ENCODE data around the gene DPP10.
"Not testable (repeated sequence)": the region's sequence is repeated elsewhere in the genome, so short reads cannot be mapped to it uniquely, and the experiment has no call there.

Gene DPP10

GRCh38 chr2:115314119-115314518, 871.7 kb downstream of the DPP10 start:
- no peak for FAIRE-seq

DNA sequence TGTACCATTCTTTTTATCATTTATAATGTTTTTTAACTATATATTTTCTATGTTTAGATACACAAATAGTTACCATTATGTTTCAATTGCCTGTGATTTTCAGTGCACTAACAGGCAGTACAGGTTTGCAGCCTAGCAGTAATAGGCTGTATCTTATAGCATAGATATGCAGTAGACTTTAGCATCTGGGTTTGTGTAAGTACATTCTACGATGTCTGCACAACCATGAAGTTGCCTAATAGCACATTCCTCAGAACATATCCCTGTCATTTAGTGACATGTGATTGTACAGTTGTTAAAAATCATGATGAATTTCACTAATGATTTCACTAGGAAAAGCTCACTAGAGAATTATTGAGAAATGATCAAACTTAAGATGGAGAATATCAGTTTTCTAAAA, 884.6 kb downstream of the DPP10 start:
- FAIRE-seq = no peak

DNA sequence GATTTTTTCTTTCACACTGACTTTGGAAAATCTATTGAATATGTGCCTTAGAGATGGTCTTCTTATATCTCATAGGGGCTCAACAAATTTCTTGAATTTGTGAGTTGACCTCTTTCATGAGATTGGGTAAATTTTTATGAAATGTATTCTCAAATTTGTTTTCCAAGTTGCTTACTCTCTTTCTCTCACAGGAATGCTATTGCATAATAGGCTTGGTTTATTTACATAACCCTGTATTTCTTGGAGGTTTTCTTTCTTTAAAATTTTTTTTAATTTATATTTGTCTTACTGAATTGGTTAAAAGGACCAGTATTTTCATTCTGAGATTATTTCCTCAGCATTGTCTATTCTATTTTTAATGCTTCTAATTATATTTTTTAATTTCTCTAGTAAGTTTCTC, 917.1 kb downstream of the DPP10 start:
- no peak for FAIRE-seq

DNA sequence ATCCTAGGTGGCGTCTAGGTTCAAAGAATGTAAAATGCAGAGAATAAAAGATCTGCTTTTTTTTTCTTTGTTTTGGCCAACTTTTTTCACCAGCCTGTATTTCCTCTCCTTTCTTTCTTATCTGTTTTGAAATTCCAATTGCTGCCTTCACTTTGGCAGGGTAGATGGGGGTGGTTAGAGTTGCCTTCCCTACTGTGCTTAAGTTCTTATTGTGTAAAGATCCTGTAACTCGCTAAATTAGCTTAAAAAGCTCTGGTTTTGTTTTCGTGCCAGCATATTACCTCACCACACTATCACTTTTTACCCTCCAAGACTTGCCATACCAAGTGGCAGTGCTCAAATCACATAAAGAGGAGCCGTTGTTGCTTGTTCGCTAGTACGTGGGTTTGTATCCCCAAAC, 921.7 kb downstream of the DPP10 start:
- no peak for FAIRE-seq

DNA sequence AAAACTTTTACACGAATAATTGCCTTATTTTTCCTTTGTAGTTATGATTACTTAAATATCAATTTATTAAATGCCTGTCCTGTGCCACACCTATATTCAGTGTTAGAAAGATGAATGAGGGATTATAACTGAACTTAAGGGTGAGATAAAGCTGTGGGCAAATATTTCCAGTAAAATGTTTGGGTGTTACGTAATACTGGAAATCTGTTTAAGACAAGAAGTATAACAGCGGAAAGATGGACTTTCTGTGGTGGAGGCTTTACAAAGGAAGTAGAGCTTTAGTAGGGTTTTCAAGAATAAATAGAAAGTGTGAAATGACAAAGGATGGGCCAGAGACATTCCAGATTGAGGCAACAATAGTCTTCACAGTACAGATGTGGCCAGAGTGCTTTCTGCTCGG, 927.0 kb downstream of the DPP10 start:
- no peak for FAIRE-seq

DNA sequence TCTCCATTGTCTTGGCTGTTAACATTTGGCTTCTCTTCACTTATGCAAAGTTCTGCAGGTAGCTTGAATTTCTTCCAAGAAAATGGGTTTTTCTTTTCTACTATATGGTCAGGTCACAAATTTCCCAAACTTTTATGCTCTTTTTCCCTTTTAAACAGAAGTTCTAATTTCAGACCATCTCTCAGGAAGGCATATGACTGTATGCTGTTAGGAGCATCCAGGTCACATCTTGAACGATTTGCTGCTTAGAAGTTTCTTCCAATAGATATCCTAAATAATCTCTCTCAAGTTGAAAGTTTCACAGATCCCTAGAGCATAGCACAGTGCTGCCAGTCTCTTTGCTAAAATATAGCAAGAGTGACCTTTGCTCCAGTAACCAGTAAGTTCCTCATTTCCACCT, 932.5 kb downstream of the DPP10 start:
- no peak for FAIRE-seq

DNA sequence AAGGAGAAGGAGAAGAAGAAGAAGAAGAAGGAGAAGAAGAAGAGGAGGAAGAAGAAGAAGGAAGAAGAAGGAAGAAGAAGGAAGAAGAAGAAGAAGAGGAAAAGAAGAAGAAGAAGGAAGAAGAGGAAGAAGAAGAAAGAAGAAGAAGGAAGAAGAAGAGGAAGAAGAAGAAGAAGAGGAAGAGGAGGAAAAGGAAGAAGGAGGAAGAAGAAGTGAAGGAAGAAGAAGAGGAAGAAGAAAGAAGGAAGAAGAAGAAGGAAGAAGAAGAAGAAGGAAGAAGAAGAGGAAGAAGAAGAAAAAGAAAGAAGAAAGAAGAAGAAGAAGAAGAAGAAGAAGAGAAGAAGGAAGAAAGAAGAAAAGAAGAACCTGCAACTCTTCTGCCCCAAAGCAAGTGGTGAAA, 942.0 kb downstream of the DPP10 start:
- FAIRE-seq = no peak

DNA sequence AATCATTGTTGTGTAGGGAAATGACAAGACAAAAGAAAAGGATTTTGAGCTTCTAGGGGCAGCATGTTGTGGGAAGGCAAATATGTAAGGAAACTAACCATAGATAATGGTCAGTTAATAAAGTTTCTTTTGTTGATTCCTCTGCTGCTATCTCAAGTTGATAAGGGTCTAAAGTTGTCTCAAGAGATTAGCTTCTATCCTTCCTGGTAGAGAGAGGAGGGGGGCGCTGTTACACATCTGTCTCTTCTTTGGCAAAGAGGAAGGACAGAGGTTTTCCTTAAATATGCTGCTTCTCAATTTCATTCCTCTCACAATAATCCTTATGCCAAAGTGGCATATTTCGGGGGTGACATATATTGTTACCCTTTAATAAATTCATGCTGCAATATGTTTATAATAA, 944.0 kb downstream of the DPP10 start:
- FAIRE-seq = no peak

DNA sequence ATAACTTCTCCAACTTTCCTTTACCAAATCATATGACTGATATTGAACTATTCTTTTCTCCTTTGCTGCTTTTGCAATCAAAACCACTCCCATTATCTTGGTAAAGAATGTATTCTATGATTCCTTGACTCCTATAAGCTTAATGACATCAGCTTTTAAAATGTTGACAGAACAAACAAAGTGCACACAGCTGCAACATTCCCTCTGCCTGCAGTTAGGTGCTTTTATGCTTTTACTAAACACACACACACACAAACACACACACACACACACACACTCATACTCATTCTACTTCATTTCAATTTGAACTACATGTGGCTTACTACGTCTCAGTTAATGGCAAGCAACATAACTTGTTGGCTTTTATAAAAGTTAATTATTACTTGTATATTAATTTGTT, 946.6 kb downstream of the DPP10 start:
- no peak for FAIRE-seq

GRCh38 chr2:115389898-115390565, 947.6 kb downstream of the DPP10 start:
- FAIRE-seq = no peak

DNA sequence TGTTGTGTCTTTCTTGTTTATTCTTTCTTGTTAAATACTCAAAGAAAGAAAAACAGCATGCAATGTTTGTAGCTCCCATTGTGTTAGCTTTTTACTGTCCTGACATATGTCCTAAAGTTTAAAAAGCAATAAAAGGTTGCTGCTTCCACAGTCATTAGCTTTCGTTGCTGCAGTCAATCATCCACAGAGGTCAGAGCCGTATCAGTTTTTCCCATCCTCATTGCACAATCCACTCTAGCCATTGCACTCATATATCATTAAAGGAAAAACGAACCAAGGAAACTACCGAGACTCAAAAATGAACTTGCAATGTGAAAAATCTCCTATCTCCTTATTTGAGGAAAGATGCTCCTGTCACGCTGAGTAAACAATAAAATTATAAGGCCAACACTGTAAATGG, 954.1 kb downstream of the DPP10 start:
- FAIRE-seq = no peak

DNA sequence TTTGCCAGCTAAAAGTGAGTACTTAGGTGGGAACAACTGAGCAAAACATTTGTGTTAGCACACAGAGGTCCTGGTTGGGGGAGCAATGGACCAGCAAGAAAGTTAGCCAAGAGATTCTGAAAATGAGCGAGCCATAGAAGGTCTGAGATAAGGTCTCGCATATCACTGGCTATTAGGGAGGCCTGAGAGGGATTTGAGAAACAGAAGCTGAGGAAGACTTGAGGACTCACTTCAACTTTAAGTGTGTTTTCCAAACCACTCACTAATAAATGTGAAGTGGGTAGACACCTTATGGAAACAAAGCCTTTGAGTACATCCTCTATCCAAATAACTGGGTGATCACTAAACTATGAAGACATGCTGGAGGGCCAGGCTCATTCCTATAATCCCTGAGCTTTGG, 958.5 kb downstream of the DPP10 start:
- no peak for FAIRE-seq

- FAIRE-seq = no peak
Measured at GRCh38 chr2:115412501-115412900, 970.1 kb downstream of the DPP10 start.

DNA sequence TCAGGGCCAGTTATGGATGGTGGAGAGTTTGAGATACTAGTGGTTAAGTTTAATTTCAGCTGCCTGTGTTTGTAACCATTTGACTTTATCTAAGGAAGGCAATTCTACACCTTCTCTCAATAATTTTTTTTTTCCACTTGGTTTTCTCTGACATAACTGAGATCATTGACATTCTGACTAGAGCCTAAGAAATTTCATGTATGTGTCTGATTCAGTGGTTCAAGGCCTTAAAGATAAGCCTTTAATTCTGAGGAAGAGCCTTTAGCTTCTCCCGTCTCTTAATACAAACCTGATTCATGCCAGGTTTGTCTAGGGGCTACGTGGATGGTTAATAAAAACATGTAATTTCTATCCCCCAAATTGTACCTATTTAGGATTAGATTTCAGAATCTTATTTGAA, 971.4 kb downstream of the DPP10 start:
- FAIRE-seq = no peak

- FAIRE-seq = no peak
Measured at GRCh38 chr2:115414466-115414865, 972.0 kb downstream of the DPP10 start.

- FAIRE-seq = no peak
Measured at GRCh38 chr2:115422004-115422634, 979.7 kb downstream of the DPP10 start.

- FAIRE-seq = no peak
Measured at GRCh38 chr2:115427436-115427835, 985.0 kb downstream of the DPP10 start.

DNA sequence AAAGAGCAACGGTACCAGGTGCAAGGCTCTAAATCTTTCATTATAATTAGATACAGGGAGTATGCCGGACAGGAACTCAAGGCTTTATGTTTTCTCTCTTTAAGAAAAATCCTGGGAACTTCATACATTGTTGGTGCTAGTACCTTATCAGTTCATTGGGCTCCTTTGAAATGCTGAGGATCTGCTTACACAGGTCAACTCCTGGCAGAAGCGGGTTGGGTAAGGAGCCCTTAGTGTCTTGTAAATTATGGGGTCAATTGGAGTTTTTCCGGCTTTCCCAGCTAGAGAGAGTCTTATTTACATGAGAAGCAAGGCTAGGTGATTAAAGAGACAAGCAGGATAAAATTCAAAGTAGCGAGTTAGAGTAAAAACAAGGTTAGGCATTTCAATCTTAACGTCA, 998.3 kb downstream of the DPP10 start:
- FAIRE-seq = not testable (repeated sequence)

DNA sequence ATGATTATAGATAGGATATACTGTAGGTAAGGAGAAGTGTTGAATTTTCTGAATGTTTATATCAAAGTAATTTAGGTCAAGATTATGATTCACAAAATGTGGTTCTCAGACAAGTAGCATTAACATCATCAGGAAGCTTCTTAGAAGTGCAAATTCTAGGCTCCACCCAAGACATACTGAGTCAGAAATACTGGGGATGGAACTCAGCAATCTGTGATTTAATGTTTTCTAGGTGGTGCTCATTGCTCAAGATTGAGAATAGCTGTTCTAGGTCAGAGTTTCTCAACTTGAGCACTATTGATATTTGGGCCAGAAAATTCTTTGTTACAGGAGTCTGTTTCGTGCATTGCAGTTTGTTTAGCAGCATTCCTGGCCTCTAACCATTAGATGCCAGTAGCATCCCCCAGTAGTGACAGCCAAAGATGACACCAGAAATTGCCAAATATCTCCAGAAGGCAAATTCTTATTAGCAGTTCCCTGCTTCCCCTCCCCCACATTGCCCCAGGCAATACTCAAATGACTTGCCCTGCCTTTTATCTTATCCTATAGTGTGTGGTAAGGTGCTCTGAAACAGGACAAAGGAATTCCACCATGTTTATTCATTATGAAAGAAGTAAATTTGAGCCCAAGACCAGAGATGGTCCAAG, 1001.2 kb downstream of the DPP10 start:
- FAIRE-seq = no peak

- FAIRE-seq = no peak
Measured at GRCh38 chr2:115460008-115460407, 1017.6 kb downstream of the DPP10 start.

DNA sequence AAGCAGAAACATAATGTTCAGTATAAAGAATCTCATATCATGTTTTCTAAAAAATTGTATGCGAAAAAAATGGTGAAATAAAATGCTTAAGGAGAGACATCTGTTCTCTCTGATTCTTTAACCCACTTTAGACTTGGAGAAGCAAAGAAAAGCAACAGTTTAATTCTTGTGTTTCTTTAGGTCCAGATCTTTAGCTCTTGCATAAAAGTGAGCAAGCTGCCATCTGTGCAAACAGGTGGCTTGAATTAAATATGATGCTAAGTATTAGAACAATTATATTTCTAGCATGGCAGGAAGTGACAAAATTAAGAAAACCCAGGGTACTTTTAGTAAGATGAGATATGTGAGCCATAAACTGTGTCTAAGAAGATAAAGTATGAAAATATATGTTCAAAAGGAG, 1038.3 kb downstream of the DPP10 start:
- no peak for FAIRE-seq

DNA sequence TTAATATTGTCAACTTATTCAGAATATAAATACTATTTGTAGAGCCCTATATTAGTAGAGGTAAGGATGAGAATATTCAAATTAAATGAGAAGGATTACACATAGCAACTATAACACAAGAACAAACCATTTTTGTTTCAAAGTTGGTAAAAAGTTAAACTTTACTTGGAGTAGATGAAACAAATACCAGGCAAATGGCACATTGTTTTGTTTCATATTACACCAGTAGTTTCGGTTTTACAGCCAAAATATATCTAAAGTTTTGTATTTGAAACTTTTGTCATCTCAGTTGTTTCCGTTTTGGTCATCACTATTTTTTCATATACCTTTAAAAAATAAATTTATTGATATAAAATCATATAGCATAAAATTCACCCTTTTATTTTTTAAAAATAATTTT, 1039.4 kb downstream of the DPP10 start:
- no peak for FAIRE-seq

DNA sequence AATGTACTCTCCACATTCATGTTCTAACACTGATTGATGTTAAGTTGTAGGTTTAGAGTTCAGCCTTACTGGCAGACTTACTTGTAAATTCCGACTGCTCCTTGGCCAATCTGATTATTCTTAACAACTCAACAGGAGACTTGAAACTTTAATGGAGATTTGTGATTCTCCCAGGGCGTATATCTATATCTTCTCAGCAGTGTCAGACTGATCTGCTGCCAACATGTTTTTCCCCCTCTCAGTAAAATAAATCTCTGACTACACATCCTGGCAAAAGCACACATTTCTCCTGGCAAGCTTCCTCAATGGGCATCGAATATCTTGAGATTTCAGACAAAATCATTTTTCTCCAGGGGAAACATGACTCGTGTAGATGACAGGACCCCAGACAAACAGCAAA, 1041.2 kb downstream of the DPP10 start:
- no peak for FAIRE-seq

DNA sequence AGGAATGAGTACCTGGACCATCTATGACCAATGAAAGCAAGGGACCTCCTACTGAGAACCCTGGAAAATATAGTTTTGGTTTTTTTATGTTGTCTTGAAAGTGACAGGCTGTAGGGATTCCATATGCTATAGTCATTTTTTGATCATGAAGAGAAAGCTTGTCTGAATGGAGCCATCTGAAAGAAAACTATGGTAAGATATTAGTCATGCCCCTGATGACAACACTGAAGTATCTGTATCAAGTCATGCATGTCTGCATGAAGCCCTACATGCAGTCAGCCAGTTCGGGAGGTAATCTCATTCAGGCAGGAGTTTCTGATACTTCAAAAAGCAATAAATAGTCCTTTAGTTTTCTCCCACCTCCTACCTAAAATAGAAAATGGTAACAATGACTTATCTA, 1042.0 kb downstream of the DPP10 start:
- FAIRE-seq = no peak

DNA sequence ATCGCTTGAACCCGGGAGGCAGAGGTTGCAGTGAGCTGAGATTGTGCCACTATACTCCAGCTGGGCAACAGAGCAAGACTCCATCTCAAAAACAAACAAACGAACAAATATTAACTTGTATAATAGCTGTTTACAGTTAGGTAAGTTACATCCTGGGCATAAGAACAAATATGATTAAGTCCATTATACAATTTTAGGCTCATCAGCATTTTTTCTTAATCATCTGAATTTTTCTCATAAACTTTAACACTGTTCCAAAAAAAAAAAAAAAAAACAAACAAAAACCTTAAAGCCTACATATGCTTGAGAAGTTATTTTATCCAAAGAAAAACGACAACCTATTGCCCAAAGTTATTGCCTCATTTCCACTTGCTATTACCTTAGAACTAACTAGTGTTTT, 1042.5 kb downstream of the DPP10 start:
- no peak for FAIRE-seq

All from G401.6 (cell line).